HepG2 (cell line): ENCODE results near the gene CLASP1. TPM values are rescaled to one million over a fixed set of nuclear protein-coding genes. Genes with fewer than 3 reads are reported as not detected.

ENCODE experiments used
- ATAC-seq: fragments of 200-7000 bp; cut with Tn5 transposase; 3 replicates; pipeline ENCODE4 v1.9.1; 2020; ENCODE audit warnings: mild to moderate bottlenecking, moderate library complexity
- BruUV-seq: library from RNA; stranded (reverse); fragments of 400-500 nt; replicated peaks from 2 replicates; lab custom pipeline; 2021; lab: Mats Ljungman, UMichigan
- CTCF ChIA-PET: fragments of 300-600 bp; formaldehyde crosslinking; extraction: SDS; loops from one replicate; lab custom pipeline; 2021; ENCODE audit warnings: low total read pairs, inconsistent platforms, low intra/inter-chr PET ratio; lab: Yijun Ruan, JAX
- POLR2A ChIA-PET: fragments of 350-600 bp; sonication (Branson Sonifier 250); formaldehyde crosslinking; loops from one replicate; lab custom pipeline; 2020; ENCODE audit warnings: antibody characterized with exemption, inconsistent platforms; lab: Yijun Ruan, JAX
- DNase-seq: peaks from one replicate; pipeline ENCODE4 v3.0.0-alpha.2; 2015; ENCODE audit warnings: low spot score
- FAIRE-seq: peaks from 3 replicates; lab custom pipeline; 2011; peaks lifted over from hg19 to GRCh38; lab: Jason Lieb, UNC
- H2AFZ ChIP-seq: one replicate; pipeline ENCODE4 v1.6.1; 2011; ENCODE audit warnings: low read length, inconsistent platforms
- H3K27ac ChIP-seq: fragments of 300-600 bp; 3 replicates; pipeline ENCODE4 v1.8.0; 2011; ENCODE audit warnings: mixed run types, mild to moderate bottlenecking, mixed read lengths, low read length, inconsistent platforms; ENCODE audit not compliant: insufficient read depth; ENCODE audit errors: extremely low read length
- H3K27me3 ChIP-seq, 2 experiments: fragments of 200-600 bp in 1 of 2; 2 replicates in 1 of 2; 3 replicates in 1 of 2; pipeline versions ENCODE4 v1.6.0 to v1.8.0; 2011; ENCODE audit warnings: low read length in 2 of 2, mild to moderate bottlenecking in 2 of 2, moderate library complexity in 2 of 2, inconsistent platforms in 1 of 2; ENCODE audit not compliant: insufficient read depth in 2 of 2, control insufficient read depth in 1 of 2
- H3K36me3 ChIP-seq, 2 experiments: fragments of 200-600 bp in 1 of 2; replicated peaks in 1 of 2; 2 replicates in 1 of 2; 3 replicates in 1 of 2; pipeline versions ENCODE4 v1.5.1 to v1.8.0; 2011; ENCODE audit warnings: low read length in 2 of 2, inconsistent platforms in 1 of 2; ENCODE audit not compliant: insufficient read depth in 2 of 2, control insufficient read depth in 1 of 2
- H3K4me1 ChIP-seq: 2 replicates; pipeline ENCODE4 v1.5.1; 2012; ENCODE audit warnings: low read length, inconsistent platforms; ENCODE audit not compliant: insufficient read depth
- H3K4me2 ChIP-seq: 2 replicates; pipeline ENCODE4 v1.6.0; 2011; ENCODE audit warnings: low read depth, low read length, inconsistent platforms
- H3K4me3 ChIP-seq, 3 experiments: fragments of 200-600 bp in 1 of 3; sonication (generic), shearing (Covaris generic) in 1 of 3; replicated peaks in 1 of 3; 2 replicates each; pipeline ENCODE4 v1.5.1; 2011 to 2016; ENCODE audit warnings: low read length in 3 of 3, inconsistent platforms in 2 of 3, low read depth in 2 of 3, mild to moderate bottlenecking in 2 of 3, control low read depth in 1 of 3, mixed read lengths in 1 of 3; ENCODE audit not compliant: insufficient read depth in 1 of 3
- H3K79me2 ChIP-seq: one replicate; pipeline ENCODE4 v1.6.1; 2011; ENCODE audit warnings: low read length, inconsistent platforms; ENCODE audit not compliant: insufficient read depth
- H3K9ac ChIP-seq: 2 replicates; pipeline ENCODE4 v1.6.0; 2011; ENCODE audit warnings: mild to moderate bottlenecking, low read depth, low read length, inconsistent platforms; ENCODE audit not compliant: insufficient read depth
- H3K9me3 ChIP-seq: 2 replicates; pipeline ENCODE4 v1.5.1; 2012; ENCODE audit warnings: mild to moderate bottlenecking, low read length
- H4K20me1 ChIP-seq: 2 replicates; pipeline ENCODE4 v1.6.0; 2011; ENCODE audit warnings: inconsistent platforms, mild to moderate bottlenecking, low read length, moderate library complexity; ENCODE audit not compliant: insufficient read depth
- ATF7 ChIP-seq, 2 experiments: fragments of 450-650 bp in 1 of 2; sonication (generic) in 1 of 2; formaldehyde crosslinking in 1 of 2; IDR thresholded peaks; 2 replicates each; pipeline versions ENCODE4 v1.4.0 to v1.6.1; 2016 to 2020; ENCODE audit warnings: antibody characterized with exemption in 1 of 2, mild to moderate bottlenecking in 1 of 2, missing genetic modification reagents in 1 of 2
- HNF4A ChIP-seq: sonication (generic); formaldehyde crosslinking; IDR thresholded peaks from 2 replicates; pipeline ENCODE4 v1.4.0; 2020; ENCODE audit warnings: missing genetic modification reagents
- JARID2 ChIP-seq: sonication (generic); formaldehyde crosslinking; IDR thresholded peaks from 2 replicates; pipeline ENCODE4 v1.8.1; 2023; ENCODE audit warnings: missing genetic modification reagents, inconsistent platforms; ENCODE audit not compliant: insufficient replicate concordance
- KAT8 ChIP-seq: IDR thresholded peaks from 2 replicates; pipeline ENCODE4 v1.6.1; 2016; ENCODE audit warnings: missing genetic modification reagents, missing compliant biosample characterization
- PCBP1 ChIP-seq: fragments of 200-400 bp; formaldehyde crosslinking; IDR thresholded peaks from 2 replicates; pipeline ENCODE4 v1.6.1; 2017; ENCODE audit warnings: mild to moderate bottlenecking, low read depth, low read length, borderline replicate concordance
- RFX3 ChIP-seq: IDR thresholded peaks from 2 replicates; pipeline ENCODE4 v1.6.1; 2016; ENCODE audit warnings: missing biosample characterization, missing genetic modification reagents
- TCF12 ChIP-seq, 2 experiments: fragments of 450-650 bp in 1 of 2; sonication (generic) in 1 of 2; formaldehyde crosslinking in 1 of 2; IDR thresholded peaks; 2 replicates each; pipeline versions ENCODE4 v1.6.1 to v1.8.0; 2017 to 2022; ENCODE audit warnings: antibody characterized with exemption in 1 of 2, mild to moderate bottlenecking in 1 of 2, missing genetic modification reagents in 1 of 2, moderate library complexity in 1 of 2
- ZNF143 ChIP-seq: sonication (generic); formaldehyde crosslinking; IDR thresholded peaks from 2 replicates; pipeline ENCODE4 v1.4.0; 2020; ENCODE audit warnings: missing genetic modification reagents
- ZNF510 ChIP-seq: sonication (generic); formaldehyde crosslinking; IDR thresholded peaks from 2 replicates; pipeline ENCODE4 v1.4.0; 2020; ENCODE audit warnings: low read depth, mild to moderate bottlenecking, missing genetic modification reagents
- ZNF552 ChIP-seq: sonication (generic); formaldehyde crosslinking; IDR thresholded peaks from 2 replicates; pipeline ENCODE4 v1.9.0; 2022; ENCODE audit warnings: missing genetic modification reagents, mild to moderate bottlenecking, borderline replicate concordance
- ZNF619 ChIP-seq: sonication (generic); formaldehyde crosslinking; IDR thresholded peaks from 2 replicates; pipeline ENCODE4 v1.4.0; 2020; ENCODE audit warnings: mild to moderate bottlenecking, missing genetic modification reagents
- ZNF747 ChIP-seq: sonication (generic); formaldehyde crosslinking; IDR thresholded peaks from 2 replicates; pipeline ENCODE4 v1.8.1; 2023; ENCODE audit warnings: missing genetic modification reagents, mild to moderate bottlenecking, borderline replicate concordance
- WGBS: methylation state at CpG from one replicate; pipeline ENCODE4 v1.1.6; 2017; ENCODE audit warnings: low lambda C conversion rate; 5-methylcytosine and 5-hydroxymethylcytosine counted together
- in situ Hi-C: cut with HindIII; loops from 2 replicates; pipeline ENCODE4 v1.10.0; 2017; ENCODE audit warnings: low pct_unique_long_range_greater_than_20kb; ENCODE audit not compliant: extremely low pct_ligation_motif_present
- intact Hi-C: fragments of 100-400 bp; cut with micrococcal nuclease; formaldehyde crosslinking; loops from one replicate; pipeline ENCODE4 v1.10.0; 2022; ENCODE audit not compliant: unreplicated experiment
- polyA plus RNA-seq, 8 experiments: library from polyadenylated mRNA; depleted of rRNA in 3 of 8; stranded (reverse) in 7 of 8; unstranded in 1 of 8; fragments of >200 nt; fragmentation: Illumina TruSeq in 4 of 8; extraction: Trizol in 4 of 8; gene quantifications; 2 replicates each; pipeline versions ENCODE4 v1.2.1 to v1.2.3, GENCODE V29; 2011 to 2016; ENCODE audit warnings: low read depth in 4 of 8, missing spikeins in 1 of 8, mixed read lengths in 1 of 8; ENCODE audit not compliant: insufficient read depth in 1 of 8
- total RNA-seq, 5 experiments: library from RNA; depleted of rRNA; stranded (reverse); fragments of >200 nt; fragmentation: Illumina TruSeq; extraction: Trizol; gene quantifications; 2 replicates each; pipeline ENCODE4 v1.2.3, GENCODE V29; 2016; ENCODE audit warnings: low read depth in 1 of 5
- TF ChIP-seq, protein P1 (sequence below): sonication (generic); formaldehyde crosslinking; IDR thresholded peaks from 2 replicates; pipeline ENCODE4 v1.9.0; 2021; ENCODE audit warnings: missing genetic modification reagents, mild to moderate bottlenecking, borderline replicate concordance
- TF ChIP-seq, protein P2 (sequence below): sonication (generic); formaldehyde crosslinking; IDR thresholded peaks from 2 replicates; pipeline ENCODE4 v1.8.1; 2023; ENCODE audit warnings: mild to moderate bottlenecking, inconsistent platforms, moderate library complexity, missing genetic modification reagents, borderline replicate concordance
- TF ChIP-seq, protein P3 (sequence below): sonication (generic); formaldehyde crosslinking; IDR thresholded peaks from 2 replicates; pipeline ENCODE4 v1.8.1; 2022; ENCODE audit warnings: low read depth, mild to moderate bottlenecking, missing genetic modification reagents

CLASP1 gene
- total and polyA plus RNA-seq, 2 of the 13 experiments (the other 11 are each of a cell fraction or from before 2014, with no cell fraction given), result 11.7 to 47.9 TPM

DNA sequence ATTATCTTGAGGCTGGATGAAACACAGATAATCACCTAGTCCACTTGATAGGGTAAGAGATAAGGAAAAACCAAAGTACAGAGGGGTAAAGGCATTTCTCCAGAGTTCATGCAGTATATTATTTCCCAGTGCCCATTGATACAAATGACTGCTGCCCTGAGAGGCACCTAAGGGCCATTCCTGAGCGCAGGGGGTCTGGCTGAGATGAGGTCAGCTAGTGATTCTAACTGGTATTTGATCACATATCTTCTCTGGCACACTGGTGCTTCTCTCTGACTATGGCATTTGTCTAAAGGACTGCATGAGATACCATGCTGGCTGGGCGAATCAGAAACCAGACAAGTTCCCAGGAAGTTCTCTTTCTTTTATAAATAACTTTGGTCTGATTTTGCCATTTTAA, 291.0 kb downstream of the CLASP1 start (continued):
- no peak for TF ChIP-seq HNF4A (CRISPR knock-in tag)
- TF ChIP-seq, protein P1, sequence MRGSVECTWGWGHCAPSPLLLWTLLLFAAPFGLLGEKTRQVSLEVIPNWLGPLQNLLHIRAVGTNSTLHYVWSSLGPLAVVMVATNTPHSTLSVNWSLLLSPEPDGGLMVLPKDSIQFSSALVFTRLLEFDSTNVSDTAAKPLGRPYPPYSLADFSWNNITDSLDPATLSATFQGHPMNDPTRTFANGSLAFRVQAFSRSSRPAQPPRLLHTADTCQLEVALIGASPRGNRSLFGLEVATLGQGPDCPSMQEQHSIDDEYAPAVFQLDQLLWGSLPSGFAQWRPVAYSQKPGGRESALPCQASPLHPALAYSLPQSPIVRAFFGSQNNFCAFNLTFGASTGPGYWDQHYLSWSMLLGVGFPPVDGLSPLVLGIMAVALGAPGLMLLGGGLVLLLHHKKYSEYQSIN (CRISPR knock-in tag), result no peak
- TF ChIP-seq KAT8 (CRISPR knock-in tag), result no peak
- no peak for TF ChIP-seq TCF12 (IDR thresholded peaks at IDR 0.05)
- TF ChIP-seq TCF12 (CRISPR knock-in tag; IDR thresholded peaks at IDR 0.05), result no peak
- TF ChIP-seq ZNF510 (CRISPR knock-in tag), result no peak
- TF ChIP-seq ZNF143 (CRISPR knock-in tag), result no peak

DNA sequence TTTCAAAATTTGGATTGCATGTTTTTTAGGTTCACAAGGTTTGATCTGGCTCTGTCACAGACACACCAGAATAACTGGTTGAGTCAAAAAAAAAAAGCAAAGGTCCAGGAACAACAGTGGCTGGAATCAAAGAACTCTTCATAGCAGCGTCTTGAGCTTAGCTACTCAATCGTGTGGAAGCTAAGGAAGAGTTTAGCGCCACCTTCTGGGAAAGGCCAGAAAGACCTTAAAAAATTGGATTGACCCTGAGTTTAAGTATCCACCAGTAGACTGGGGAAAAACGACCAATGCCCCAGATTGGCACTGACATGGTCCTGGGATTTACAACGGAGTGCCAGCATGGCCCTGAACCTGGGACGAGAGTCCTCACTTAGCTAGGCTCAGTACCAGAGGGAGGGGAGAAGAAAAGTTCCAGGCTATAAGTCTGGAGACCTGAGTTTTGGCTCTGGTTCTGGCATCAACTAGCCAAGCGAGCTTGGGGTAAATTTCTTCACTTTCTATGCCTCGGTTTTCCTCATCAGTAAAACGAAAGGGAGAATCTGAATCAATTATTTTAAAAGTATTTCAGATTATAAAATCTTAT, 293.1 kb downstream of the CLASP1 start:
- ChIA-PET POLR2A (no interaction called here), CTCF (interaction anchor here (0.9 to 1.9 kb wide), 4 partner anchors 59 to 271 kb away, joined by 3 to 8 read pairs (median 7); no protein-coding TSS in a partner anchor)
- Histone ChIP-seq H3K27ac (peak overlapping the region; percentile 2), H3K9me3 (no peaks in the 10 kb centered on the region), H3K36me3 (peaks cover 29 to 69% of the 10 kb centered on the region in 2 experiments), H3K4me2 (no peak overlapping the region), H3K9ac (no peak overlapping the region), H3K79me2 (no peaks in the 10 kb centered on the region), H3K27me3 (no peaks in the 10 kb centered on the region), H3K4me1 (peaks cover 12% of the 10 kb centered on the region), H3K4me3 (no peak overlapping the region), H4K20me1 (no peaks in the 10 kb centered on the region), H2AFZ (no peak overlapping the region)
- peak; percentile 90 for FAIRE-seq
- no TSS peak for BruUV-seq
- peak; percentile 78 for ATAC-seq
- WGBS, result 47% methylated on average over 9 of the region's 9 CpGs
- intact Hi-C loops (loop anchor here (2.0 kb wide), 1 partner anchor 227 kb away; no protein-coding TSS in a partner anchor), in situ Hi-C loops (loop anchor here (10.0 kb wide), 1 partner anchor 261 kb away; no protein-coding TSS in a partner anchor)
- peak; percentile 55 for DNase-seq
- no peak for TF ChIP-seq ZNF552 (CRISPR knock-in tag)
- TF ChIP-seq, protein P2, sequence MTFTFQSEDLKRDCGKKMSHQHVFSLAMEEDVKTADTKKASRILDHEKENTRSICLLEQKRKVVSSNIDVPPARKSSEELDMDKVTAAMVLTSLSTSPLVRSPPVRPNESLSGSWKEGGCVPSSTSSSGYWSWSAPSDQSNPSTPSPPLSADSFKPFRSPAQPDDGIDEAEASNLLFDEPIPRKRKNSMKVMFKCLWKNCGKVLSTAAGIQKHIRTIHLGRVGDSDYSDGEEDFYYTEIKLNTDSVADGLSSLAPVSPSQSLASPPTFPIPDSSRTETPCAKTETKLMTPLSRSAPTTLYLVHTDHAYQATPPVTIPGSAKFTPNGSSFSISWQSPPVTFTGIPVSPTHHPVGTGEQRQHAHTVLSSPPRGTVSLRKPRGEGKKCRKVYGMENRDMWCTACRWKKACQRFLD (CRISPR knock-in tag), result no peak
- TF ChIP-seq, protein P3, sequence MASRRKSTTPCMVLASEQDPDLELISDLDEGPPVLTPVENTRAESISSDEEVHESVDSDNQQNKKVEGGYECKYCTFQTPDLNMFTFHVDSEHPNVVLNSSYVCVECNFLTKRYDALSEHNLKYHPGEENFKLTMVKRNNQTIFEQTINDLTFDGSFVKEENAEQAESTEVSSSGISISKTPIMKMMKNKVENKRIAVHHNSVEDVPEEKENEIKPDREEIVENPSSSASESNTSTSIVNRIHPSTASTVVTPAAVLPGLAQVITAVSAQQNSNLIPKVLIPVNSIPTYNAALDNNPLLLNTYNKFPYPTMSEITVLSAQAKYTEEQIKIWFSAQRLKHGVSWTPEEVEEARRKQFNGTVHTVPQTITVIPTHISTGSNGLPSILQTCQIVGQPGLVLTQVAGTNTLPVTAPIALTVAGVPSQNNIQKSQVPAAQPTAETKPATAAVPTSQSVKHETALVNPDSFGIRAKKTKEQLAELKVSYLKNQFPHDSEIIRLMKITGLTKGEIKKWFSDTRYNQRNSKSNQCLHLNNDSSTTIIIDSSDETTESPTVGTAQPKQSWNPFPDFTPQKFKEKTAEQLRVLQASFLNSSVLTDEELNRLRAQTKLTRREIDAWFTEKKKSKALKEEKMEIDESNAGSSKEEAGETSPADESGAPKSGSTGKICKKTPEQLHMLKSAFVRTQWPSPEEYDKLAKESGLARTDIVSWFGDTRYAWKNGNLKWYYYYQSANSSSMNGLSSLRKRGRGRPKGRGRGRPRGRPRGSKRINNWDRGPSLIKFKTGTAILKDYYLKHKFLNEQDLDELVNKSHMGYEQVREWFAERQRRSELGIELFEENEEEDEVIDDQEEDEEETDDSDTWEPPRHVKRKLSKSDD, result no peak
- TF ChIP-seq ATF7 (IDR thresholded peaks at IDR 0.05), result no peak
- no peak for TF ChIP-seq ATF7 (CRISPR knock-in tag; IDR thresholded peaks at IDR 0.05)
- TF ChIP-seq RFX3, result no peak
- TF ChIP-seq PCBP1, result no peak
- TF ChIP-seq ZNF619, result no peak
- TF ChIP-seq JARID2 (CRISPR knock-in tag), result no peak
- 0 out of 2 replicates have a peak, but pooled peaks have one; percentile 26 for TF ChIP-seq ZNF747
